Spleen (tissue), 7 donors: Measurements from ENCODE around the gene ILF2.

Experiments
- POLR2A ChIP-seq, 3 donors: fragments of 450-650 bp; IDR thresholded peaks; one replicate each; pipeline ENCODE4 v1.5.1; 2017; ENCODE audit warnings: antibody characterized with exemption in 3 of 3, mild to moderate bottlenecking in 1 of 3
- POLR2AphosphoS5 ChIP-seq, 3 donors: sonication (generic); formaldehyde crosslinking; IDR thresholded peaks; one replicate each; pipeline ENCODE4 v1.5.1; 2017; ENCODE audit warnings: antibody characterized with exemption in 3 of 3
- TF ChIP-seq, protein P1 (sequence below), 11 experiments: fragments of 200-600 bp in 7 of 11; fragments of 450-650 bp in 4 of 11; sonication (generic) in 4 of 11; IDR thresholded peaks in 8 of 11; conservative IDR thresholded peaks in 3 of 11; 1 replicate in 7 of 11; 2 replicates in 4 of 11; pipeline versions ENCODE4 v1.4.0 to v1.8.0; 2016 to 2021; ENCODE audit warnings: antibody characterized with exemption in 11 of 11, inconsistent platforms in 4 of 11, mild to moderate bottlenecking in 1 of 11
- donor health status: DM: no; HTN: no; CAD: no; lungs with moderate emphysema.
- donor health status: DM: no; HTN: no; CAD: no.
- donor health status: DM: no; HTN: no; CAD: no.

DNA sequence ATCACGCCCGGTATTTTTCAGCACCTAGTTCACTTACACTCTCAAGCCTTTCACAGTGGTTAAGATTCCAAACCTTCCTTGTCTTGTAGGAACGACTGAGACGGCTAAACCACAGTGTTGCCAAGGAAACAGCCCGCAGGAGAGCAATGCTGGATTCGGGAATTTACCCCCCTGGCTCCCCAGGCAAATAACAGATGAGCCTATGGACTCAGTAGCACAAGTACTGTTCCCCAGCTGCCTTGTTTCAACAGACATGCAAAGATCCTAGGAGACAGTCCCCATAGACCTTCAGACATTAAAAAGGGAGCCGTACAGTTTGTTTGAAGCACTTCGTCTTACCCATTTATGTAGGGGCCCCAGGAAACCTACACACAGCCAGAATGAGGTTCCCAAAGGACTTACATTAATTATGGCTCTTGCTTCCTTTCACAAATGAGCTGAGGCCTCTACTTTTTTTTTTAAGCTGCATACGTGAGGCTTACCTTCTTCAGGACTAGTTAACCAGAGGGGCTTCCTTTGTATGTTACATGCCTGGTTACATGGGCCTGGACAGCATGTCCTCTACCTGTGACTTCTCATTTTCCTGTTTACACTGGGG lies 9.6 kb downstream of the ILF2 start:
- TF ChIP-seq POLR2A (IDR thresholded peaks at IDR 0.05) (no peak), POLR2AphosphoS5 (IDR thresholded peaks at IDR 0.05) (no peak)
- TF ChIP-seq, protein P1, sequence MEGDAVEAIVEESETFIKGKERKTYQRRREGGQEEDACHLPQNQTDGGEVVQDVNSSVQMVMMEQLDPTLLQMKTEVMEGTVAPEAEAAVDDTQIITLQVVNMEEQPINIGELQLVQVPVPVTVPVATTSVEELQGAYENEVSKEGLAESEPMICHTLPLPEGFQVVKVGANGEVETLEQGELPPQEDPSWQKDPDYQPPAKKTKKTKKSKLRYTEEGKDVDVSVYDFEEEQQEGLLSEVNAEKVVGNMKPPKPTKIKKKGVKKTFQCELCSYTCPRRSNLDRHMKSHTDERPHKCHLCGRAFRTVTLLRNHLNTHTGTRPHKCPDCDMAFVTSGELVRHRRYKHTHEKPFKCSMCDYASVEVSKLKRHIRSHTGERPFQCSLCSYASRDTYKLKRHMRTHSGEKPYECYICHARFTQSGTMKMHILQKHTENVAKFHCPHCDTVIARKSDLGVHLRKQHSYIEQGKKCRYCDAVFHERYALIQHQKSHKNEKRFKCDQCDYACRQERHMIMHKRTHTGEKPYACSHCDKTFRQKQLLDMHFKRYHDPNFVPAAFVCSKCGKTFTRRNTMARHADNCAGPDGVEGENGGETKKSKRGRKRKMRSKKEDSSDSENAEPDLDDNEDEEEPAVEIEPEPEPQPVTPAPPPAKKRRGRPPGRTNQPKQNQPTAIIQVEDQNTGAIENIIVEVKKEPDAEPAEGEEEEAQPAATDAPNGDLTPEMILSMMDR (IDR thresholded peaks at IDR 0.05 in 8 of 11, conservative IDR thresholded peaks at IDR 0.05 in 3 of 11), result no peak
